ENCODE measurements around the gene GLI3. TPM values are rescaled to one million over a fixed set of nuclear protein-coding genes. Genes with fewer than 3 reads are reported as not detected.

Gene GLI3
- total and polyA plus RNA-seq, 10 of the 15 experiments (the other 5 are each of a cell fraction or from before 2014, with no cell fraction given) = 0.01 TPM; not detected in 8

- H4K20me1 ChIP-seq (ENCODE audit: control insufficient read depth, insufficient read depth) = no peaks in the 10 kb centered on the region; the same call in 1 of the 2 replicates
- 2% methylated on average over 6 of the region's 6 CpGs for WGBS (ENCODE audit: insufficient coverage, insufficient replicate concordance, low lambda C conversion rate, missing lambda C conversion rate)
- H3K4me1 ChIP-seq (ENCODE audit: control insufficient read depth, insufficient read depth, low read length) = no peaks in the 10 kb centered on the region
Observed at GRCh38 chr7:41979834-41980307, 257.1 kb downstream of the GLI3 start.

More at GRCh38 chr7:41979834-41980307, 257.1 kb downstream of the GLI3 start:
- POLR2A ChIA-PET = no interaction called here
- Histone ChIP-seq H2AFZ (ENCODE audit: control insufficient read depth, low read depth, low read length) (no peak overlapping the region), H3K9ac (ENCODE audit: control insufficient read depth, insufficient read depth, low read length) (no peak overlapping the region), H3K36me3 (ENCODE audit: control insufficient read depth in 2 of 2, insufficient read depth in 2 of 2, low read length in 1 of 2) (no peaks in the 10 kb centered on the region), H3K27ac (ENCODE audit: control insufficient read depth, insufficient read depth) (no peak overlapping the region), H3K27me3 (replicated peaks in 1 of 2; ENCODE audit: control insufficient read depth in 2 of 2, insufficient read depth in 2 of 2, low read length in 1 of 2) (no peaks in the 10 kb centered on the region; a peak in 1 of 4 replicates), H3K9me3 (replicated peaks; ENCODE audit: control insufficient read depth, insufficient read depth, low read length) (no peaks in the 10 kb centered on the region), H3K79me2 (ENCODE audit: control insufficient read depth, insufficient read depth, low read length) (no peaks in the 10 kb centered on the region), H3K4me2 (ENCODE audit: control insufficient read depth, insufficient read depth) (no peak overlapping the region), H3K4me3 (no peak overlapping the region)
- ATAC-seq (peak; percentile 71), FAIRE-seq (no peak), DNase-seq (ENCODE audit: low read depth, low spot score) (no peak)
- BruUV-seq (replicated peaks) = no TSS peak
- RAD21 ChIA-PET (ENCODE audit: unreplicated experiment) = interaction anchor here (1.4 to 3.6 kb wide), 3 partner anchors 863 to 1499 kb away, joined by 3 to 12 read pairs (median 5); no protein-coding TSS in a partner anchor
- SMC1A ChIA-PET (ENCODE audit: uncharacterized antibody, unreplicated experiment) = interaction anchor here (1.2 to 1.3 kb wide), 3 partner anchors 39 to 517 kb away, joined by 3 to 5 read pairs (median 3); no protein-coding TSS in a partner anchor
- CTCF ChIA-PET = interaction anchor here (0.6 to 6.6 kb wide), 18 partner anchors 9 to 1460 kb away, joined by 3 to 89 read pairs (median 3); no protein-coding TSS in a partner anchor
- TF ChIP-seq TBL1XR1 (IDR thresholded peaks at IDR 0.05; ENCODE audit: low read depth, low read length) (no peak), ZBTB33 (IDR thresholded peaks at IDR 0.05) (no peak), RAD21 (IDR thresholded peaks at IDR 0.05; ENCODE audit: insufficient read depth, low read depth, low read length) (peak; percentile 46), SMC3 (IDR thresholded peaks at IDR 0.05; ENCODE audit: borderline replicate concordance, low read length) (peak; percentile 31; the same call in 1 of the 2 replicates), CTCF (IDR thresholded peaks at IDR 0.05 in 2 of 3, conservative IDR thresholded peaks at IDR 0.05 in 1 of 3; ENCODE audit: control insufficient read depth in 2 of 3, extremely low read depth in 1 of 3, insufficient read depth in 1 of 3, low read depth in 3 of 3, low read length in 3 of 3) (peak; percentile 52 to 69 (median 65))
- intact Hi-C loops (cut with micrococcal nuclease; ENCODE audit: unreplicated experiment) (loop anchor here (2.0 to 5.0 kb wide), 2 partner anchors 711 to 862 kb away; no protein-coding TSS in a partner anchor), in situ Hi-C loops (cut with MboI) (loop anchor here (10.0 kb wide), 1 partner anchor 865 kb away; no protein-coding TSS in a partner anchor)

All from GM12878 (cell line).